GM12864 (cell line): ENCODE data around the gene NFKBIE.

ENCODE experiments used
- DNase-seq: peaks from one replicate; pipeline ENCODE4 v3.0.0-alpha.2; 2011; ENCODE audit warnings: low read depth
- H3K4me3 ChIP-seq: 2 replicates; pipeline ENCODE4 v1.5.1; 2011; ENCODE audit warnings: mild to moderate bottlenecking, low read depth, low read length, control low read depth
- CTCF ChIP-seq: IDR thresholded peaks from 2 replicates; pipeline ENCODE4 v1.5.1; 2011; ENCODE audit warnings: low read depth, mild to moderate bottlenecking, moderate library complexity, low read length, control low read depth, inconsistent platforms; ENCODE audit errors: missing control alignments

The NFKBIE gene

GRCh38 chr6:44224029-44224964, 41.1 kb downstream of the NFKBIE start:
- TF ChIP-seq CTCF = peak; percentile 19
- DNase-seq = no peak
- peak overlapping the region; percentile 78 for H3K4me3 ChIP-seq

- DNase-seq = no peak
- peak; percentile 37 for TF ChIP-seq CTCF
- peak within 1 kb of the TSS; percentile 78 for H3K4me3 ChIP-seq
These were observed 41.9 kb downstream of the NFKBIE start, which contains the start of gene SLC29A1 for GRCh38 chr6:44223319-44224028. Gene SLC29A1, plus strand, starts transcription at chr6:44223595. Its CDS starts 3,719 bp downstream, at chr6:44227314.

GRCh38 chr6:44222486-44223318, 42.6 kb downstream of the NFKBIE start:
- no peak for DNase-seq
- TF ChIP-seq CTCF = no peak
- peak overlapping the region; percentile 59 for H3K4me3 ChIP-seq

GRCh38 chr6:44221961-44222335, 43.4 kb downstream of the NFKBIE start:
- no peak overlapping the region for H3K4me3 ChIP-seq
- no peak for DNase-seq
- no peak for TF ChIP-seq CTCF

GRCh38 chr6:44221291-44221960, 43.9 kb downstream of the NFKBIE start:
- H3K4me3 ChIP-seq = no peak overlapping the region
- DNase-seq = peak; percentile 41
- TF ChIP-seq CTCF = peak; percentile 95

GRCh38 chr6:44220913-44221290, 44.4 kb downstream of the NFKBIE start:
- H3K4me3 ChIP-seq = no peak overlapping the region
- TF ChIP-seq CTCF = no peak
- DNase-seq = no peak
